Measurements from ENCODE around the gene KIF3A.

Gene KIF3A

GRCh38 chr5:132753135-132753987 is 16.0 kb upstream of the KIF3A start:
- DNase-seq, result no peak

DNA sequence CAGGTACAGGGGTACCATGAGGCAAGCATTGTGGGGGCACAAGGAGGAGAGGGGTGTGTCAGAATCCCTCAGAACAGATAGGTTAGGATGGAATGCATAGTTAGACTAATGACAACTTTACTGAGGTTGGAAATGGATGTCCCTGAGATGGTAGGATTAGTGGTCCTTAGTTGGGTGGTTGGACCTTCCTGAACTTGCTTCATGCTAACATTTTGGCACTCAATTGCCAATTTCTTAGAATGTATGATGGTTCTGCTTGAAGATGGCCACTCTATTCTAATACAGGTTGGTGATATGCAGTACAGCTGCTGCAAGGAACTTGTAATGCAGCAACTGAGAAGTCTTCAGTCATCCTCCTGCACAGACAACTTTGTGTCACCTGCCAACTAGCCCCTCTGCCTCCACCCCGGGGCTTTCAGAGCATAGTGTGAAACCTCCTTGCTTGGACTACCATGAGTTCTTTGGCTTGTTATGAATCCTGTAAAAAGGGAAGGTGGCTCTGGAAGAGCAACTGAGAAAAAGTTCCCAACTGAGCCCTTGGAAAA is 15.3 kb upstream of the KIF3A start:
- DNase-seq, result no peak

DNA sequence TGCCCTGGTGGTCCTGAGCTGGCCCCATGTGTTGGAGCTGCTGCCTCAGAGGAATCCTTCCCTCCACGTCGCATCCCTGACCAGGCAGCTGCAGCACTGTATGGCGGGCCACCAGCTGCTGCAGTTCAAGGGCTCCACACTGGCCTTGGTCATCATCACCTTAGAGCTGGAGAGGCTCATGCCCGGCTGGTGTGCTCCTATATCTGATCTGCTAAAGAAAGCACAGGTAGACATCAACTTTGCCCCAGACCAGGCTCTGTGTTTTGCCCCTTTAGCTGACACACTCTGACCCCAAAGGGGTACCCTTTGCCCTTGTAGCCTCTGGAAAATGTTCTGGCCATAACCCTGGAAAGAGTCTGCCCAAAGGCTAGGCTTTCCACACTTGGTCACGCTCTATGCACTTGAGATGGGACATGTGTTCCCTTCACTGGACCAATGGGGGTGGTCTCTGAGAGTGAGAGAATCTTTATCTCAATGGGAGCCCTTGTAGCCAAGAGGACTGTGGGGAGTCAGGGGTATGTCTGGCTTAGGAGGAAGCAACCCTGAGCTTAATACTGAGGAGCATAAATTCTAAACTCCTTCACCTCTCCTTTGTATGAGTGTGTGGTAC is 14.7 kb upstream of the KIF3A start:
- no peak for DNase-seq

DNA sequence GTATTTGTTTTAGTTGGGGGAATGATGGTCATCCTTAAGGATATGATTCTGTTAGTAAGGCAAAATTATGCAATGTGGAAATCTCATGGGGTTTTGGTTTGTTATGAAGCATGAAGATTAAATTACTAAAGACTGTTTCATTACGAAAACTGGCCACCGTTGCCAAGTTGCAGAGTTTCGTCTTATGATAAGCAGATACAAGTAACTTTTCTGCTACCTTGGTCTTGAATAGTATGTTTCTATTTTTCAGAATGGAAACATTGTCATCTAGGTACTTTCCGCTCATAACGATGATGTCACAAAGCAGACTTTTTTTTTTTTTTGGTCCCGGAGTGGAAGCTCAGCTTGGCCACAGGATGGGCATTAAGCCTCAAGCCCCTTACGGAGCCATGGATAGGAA is 14.1 kb upstream of the KIF3A start:
- DNase-seq, result no peak

DNA sequence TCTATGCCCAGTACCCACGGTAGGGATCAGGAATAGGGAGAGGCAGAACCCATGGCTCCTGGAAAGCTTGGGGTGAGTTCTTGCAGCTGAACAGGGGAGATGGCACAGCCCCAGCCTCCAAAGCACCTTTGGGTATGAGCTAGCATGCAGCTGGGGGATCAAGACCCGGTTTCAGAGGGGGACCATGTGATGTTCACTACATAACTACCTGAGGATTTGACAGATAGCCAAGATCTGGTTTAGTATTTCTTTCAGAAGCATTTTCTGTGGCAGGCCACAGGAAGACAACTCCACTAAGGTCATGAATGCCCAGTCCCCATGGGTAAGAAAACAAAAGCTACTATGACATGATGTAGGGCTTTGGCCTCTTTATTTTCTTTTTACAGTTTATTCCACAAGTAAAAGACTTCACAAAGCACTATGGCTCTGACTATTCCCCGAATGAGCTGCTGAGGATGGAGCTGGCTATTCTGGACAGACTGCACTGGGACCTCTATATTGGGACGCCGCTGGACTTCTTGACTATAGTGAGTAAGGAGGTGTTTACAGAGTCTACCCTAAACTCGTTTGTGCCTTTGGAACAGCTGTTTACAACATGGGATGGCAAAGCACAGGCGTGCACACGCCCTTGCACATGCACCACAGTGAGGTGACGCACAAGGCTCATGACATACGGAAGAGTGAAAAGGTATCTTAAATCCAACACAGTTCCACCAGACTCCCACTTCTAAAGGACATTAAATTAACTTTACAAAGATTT is 13.3 kb upstream of the KIF3A start:
- no peak for DNase-seq

GRCh38 chr5:132749506-132749905 is 12.2 kb upstream of the KIF3A start:
- no peak for DNase-seq

DNA sequence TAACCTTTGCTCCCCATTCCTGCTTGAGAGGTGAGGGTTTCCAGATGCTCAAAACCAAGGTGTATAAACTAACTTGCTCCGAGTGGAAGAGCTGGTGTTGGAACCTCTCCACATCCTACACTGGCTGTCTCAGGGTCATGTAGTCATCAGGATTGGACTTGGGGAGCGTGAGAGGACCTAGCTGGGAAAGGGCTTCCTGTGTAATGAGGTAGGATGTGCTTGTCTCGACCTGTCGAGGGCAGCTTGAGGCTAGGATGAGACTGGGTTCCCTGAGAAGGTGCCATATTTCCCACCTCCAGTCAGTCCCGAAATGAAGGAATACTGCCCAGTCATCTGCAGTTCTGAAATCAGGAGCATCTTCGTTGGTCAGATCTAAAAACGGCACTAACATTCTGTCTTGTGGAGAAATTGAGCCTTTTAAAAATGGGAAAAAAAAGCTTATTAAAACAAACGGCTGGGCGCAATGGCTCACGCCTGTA is 11.2 kb upstream of the KIF3A start:
- DNase-seq, result no peak

- no peak for DNase-seq
Measured at GRCh38 chr5:132747616-132748440, 10.5 kb upstream of the KIF3A start.

DNA sequence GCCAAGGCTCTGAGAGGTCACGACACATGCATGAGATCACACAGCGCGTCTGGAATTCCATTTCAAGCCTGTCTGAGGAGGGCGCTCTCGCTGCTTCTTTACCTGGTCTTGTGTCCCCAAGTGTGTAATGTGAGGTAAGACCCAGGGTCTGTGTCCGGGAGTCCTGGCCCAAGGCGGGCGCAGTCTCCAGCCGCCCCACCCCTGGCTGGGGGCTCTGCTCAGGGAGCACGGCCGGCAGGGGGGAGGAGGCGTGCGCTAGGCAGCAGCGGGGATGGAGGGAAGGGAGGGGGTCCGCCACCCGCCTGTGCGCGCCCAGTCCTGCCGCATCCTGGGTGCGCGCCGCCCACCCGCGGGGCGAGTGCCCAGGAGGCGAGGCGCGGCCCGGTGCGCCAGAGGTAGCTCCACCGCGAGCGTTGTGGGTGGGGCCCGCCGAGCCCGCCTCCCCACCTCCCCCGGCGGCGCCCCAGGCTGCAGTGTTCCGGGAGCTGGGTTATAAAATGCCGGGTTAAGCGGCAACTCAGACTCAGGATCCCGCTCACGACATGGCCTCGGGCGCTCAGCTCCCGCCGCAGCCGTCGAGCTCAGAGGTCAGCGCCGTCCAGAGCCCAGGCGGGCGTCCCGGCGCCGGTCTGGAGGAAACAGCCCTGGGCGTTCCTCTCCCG is 9.7 kb upstream of the KIF3A start, which contains the start of gene CCNI2:
TSS of gene CCNI2 (plus strand) at position 473 of the 662 bp plus-strand sequence. CDS start at position 543, 70 bp downstream.
- DNase-seq, result no peak

- DNase-seq, result no peak
Measured at GRCh38 chr5:132746592-132746953, 9.2 kb upstream of the KIF3A start.

GRCh38 chr5:132744659-132745058 is 7.3 kb upstream of the KIF3A start:
- DNase-seq, result no peak

DNA sequence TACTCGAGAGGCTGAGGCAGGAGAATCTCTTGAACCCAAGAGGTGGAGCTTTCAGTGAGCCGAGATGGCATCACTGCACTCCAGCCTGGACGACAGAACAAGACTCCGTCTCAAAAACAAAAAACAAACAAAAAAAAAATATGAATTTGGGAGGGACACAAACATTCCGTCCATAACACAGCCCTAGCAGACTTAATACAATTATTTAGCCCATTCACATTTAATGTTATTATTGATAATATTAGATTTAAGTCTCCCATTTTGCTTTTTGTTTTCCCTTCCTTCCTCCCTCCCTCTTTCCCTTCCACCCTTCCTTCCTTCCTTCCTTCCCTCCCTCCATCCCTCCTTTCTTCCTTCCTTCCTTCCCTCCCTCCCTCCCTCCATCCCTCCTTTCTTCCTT is 5.3 kb upstream of the KIF3A start:
- DNase-seq, result no peak

GRCh38 chr5:132742158-132742557 is 4.8 kb upstream of the KIF3A start:
- DNase-seq, result no peak

- DNase-seq, result no peak
Measured at GRCh38 chr5:132739232-132739631, 1.9 kb upstream of the KIF3A start.

GRCh38 chr5:132737982-132738681 is 786 bp upstream of the KIF3A start:
- DNase-seq, result no peak

DNA sequence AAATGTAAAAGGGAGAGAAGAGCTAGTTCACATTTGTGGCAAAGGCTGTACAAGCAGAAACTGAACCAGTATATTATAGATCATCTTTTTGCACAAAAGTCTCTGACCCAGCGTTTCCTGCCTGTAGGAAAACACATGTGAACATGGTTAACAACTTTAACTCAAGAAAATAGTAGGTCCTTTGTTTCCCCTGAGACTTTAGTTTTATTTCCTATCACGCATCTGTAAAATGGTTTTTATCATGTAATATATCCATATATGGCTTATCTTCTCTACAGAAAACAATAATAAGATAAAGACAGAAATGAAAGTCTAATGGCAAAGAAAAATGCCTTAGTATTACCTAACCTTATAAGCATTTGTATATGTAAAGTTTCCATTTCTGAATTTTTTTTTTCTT is 2.7 kb downstream of the KIF3A start:
- no peak for DNase-seq

- DNase-seq, result no peak
Measured at GRCh38 chr5:132733499-132734148, 3.7 kb downstream of the KIF3A start.

DNA sequence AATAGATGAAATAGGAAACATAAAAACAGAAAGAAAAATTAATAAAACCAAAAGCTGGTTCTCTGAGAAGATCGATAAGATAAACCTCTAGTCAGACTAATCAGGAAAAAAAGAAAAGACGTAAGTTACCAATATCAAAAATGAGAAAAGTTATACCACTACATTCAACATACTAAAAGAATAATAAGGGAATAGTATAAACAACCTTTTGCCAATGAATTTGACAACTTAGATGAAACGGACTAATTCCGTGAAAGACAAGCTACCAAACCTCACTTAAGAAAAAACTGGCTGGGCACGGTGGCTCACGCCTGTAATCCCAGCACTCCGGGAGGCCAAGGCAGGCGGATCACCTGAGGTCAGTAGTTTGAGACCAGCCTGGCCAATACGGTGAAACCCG is 7.5 kb downstream of the KIF3A start:
- no peak for DNase-seq

DNA sequence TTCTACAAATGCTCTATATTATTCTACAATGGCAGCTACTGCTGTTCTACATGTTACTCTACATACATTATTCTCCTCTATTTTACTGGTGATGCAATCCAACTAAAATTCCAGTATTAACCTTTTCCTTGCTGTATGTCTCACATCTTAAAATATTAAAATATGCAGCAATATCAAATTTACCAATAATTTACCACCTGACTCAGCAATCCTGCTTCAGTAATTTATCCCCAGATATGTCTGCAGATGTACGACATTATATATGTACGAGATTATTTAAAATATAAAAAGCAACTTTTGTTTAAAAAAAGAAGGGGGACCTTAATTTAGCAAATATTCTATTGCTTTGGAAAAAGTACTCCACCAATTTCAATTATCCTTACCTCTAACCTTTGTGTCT is 11.6 kb downstream of the KIF3A start:
- DNase-seq, result no peak

GRCh38 chr5:132718544-132719312 is 18.6 kb downstream of the KIF3A start:
- DNase-seq, result no peak
